HG03342 (cell line): ENCODE results near the gene SUDS3.
"Not testable (repeated sequence)": the region's sequence is repeated elsewhere in the genome, so short reads cannot be mapped to it uniquely, and the experiment has no call there.

Experiments
- ATAC-seq: cut with Tn5 transposase; IDR thresholded peaks from one replicate; pipeline ENCODE4 v1.9.1; 2021; ENCODE audit warnings: mild to moderate bottlenecking, moderate library complexity; ENCODE audit not compliant: unreplicated experiment

The SUDS3 gene

DNA sequence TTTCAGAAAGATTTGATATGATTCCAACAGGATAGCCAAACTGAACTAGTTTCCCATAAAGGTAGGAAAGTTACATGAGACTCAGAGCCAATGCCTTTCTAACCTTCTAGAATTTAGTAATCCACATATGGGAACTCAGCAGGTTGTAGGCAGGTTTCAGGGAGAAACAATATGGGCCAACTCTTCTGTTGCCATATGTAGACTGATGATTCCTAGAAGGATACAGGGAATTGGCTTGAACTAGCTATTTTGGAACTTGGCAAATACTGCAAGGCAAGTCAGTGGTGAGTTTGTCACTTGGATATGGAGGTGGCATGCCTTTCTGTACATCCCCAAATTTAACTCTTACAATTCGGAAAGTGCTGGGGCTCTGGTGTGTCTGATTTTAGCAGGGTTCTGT, 15.5 kb downstream of the SUDS3 start:
- ATAC-seq, result no peak

DNA sequence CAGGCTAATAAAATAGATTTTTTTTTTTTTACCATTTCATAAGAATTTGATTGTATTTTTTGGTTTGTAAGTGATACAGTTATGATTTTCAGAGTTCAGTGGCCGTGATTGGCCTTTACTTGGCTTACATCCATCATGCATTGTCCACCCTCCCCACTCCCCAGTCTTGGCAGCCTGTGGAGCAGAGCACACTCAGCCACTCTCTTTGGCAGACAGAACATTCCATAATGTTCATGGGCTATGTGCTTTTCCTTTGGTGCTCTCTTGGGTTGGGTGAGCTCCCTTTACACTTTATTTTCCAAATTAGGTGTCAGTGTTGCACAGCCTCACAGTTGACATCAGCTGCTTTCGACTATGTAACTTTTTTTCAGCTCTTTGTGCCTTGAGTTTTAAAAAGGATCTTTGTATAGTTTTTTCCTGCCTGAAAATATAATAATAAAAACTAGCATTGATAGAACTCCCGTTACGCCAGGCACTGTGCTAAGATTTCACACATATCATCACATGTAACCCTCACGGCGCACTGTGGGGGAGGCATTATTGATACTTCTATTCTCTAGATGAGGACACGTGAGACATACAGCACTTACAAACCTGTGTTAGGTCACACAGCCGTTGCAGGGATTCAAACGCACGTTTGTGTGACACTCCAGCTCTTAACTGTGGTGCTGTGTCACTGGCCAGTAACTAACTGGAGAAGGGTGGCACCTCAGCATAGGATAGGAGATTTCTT, 21.5 kb downstream of the SUDS3 start:
- ATAC-seq, result no peak

DNA sequence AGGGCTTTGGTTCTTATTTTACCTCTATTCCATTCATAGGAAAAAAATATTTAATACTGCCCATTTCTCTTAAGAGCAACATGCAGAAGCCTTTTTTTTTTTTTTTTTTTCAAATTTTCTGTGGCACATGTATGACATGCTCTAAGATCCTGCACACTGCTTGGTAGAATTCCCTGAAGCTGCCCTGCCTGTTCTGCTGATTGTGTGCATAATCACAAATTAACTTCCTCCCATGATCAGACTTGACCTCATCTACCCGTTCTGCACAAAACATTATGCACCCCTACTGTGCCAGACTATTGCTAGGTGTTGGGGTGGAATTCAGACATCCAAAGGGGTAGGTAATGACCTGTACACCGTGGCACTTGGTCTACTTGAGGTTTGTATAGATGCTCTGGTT, 22.2 kb downstream of the SUDS3 start:
- no peak for ATAC-seq

DNA sequence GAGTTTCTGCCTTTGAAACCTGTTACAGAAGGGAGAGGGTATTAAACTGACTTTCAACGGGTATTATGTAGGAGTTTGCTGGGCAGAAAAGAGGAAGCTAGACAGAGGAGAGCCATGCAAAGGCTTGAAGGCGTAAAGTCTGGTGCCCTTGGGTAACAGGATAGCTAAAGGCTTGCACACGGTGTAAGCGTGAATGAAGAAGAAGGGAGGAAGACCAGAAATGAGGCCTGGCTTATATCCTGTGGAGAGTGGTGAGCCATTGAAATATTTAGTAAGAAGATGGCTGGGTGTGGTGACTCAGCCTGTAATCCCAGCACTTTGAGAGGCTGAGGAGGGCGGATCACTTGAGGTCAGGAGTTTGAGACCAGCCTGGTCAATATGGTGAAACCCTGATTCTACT, 22.6 kb downstream of the SUDS3 start:
- ATAC-seq, result no peak

DNA sequence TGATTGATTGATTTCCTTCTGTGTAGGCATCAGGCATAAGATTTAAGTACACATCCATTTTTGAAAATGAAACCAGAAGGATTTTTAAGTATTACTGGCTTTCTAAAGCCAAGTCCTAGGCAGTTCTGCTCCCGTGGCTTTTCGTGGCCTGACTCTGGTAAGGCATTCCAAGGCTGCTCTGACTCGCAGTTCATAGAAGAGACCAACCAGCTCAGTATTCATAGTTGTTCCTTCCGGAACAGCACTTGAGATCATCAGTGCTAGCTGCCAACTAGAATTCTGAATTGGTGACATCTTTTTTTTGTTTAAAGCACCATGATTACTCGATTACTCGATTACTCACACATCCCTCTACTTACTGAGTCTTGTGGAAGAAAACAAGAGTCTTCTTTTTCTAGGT, 25.9 kb downstream of the SUDS3 start:
- no peak for ATAC-seq

DNA sequence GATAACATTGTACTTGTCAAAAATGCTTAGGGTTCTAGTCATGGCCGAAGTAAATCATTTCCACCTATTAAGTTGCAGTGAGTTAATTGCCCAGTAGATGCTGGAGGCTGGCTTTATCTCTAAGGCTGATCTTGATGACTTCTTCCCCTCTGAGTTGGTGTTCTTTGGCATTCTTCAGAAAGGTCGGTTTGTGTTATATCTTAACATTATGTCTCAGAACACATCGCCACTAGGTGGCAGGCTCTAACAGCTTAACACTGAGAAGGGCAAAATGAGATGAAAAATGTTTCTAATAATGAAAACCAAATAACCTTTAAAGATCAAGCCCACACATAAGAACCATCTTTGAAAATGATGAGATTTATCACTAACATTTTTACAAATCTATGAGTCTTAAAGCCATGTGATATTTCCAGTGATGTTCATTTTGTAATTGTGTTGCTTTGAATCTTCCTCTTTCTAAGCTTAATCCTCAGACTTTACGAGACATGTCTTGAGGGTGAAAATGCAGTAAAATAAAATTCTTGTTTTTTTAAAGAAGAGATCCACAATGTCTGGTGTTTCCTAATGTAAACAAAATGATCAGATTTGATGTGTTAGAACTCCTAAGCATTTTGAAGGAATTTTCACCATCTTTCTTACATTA, 28.6 kb downstream of the SUDS3 start:
- no peak for ATAC-seq

DNA sequence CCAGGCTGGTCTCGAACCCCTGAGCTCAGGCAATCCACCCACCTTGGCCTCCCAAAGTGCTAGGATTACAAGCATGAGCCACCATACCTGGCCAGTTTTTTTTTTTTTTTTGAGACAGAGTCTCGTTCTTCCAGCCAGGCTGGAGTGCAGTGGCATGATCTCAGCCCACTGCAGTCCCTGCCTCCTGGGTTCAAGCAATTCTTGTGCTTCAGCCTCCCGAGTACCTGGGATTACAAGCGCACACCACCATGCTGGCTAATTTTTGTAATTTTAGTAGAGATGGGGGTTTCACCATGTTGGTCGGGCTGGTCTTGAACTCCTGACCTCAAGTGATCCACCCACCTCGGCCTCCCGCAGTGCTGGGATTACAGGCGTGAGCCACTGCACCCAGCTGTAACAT, 31.9 kb downstream of the SUDS3 start:
- not testable (repeated sequence) for ATAC-seq

DNA sequence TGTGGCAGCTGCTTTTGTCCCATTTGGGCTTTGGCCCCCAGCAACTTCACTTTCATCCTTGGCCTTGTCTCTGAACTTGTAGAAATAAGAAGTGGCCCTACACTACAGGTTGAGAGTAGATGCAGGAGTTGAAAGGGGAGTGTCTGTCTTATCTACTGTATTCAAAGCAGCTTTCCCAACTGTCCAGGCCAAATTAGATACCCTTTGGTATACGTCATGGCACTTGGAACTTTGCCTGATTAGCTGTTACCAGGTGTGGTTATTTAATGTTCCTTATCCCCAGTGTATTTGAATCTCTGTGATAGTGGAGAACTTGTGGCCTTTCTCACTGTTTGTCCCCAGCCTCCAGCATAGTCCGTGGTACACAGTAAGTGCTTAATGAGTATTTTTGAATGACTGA, 33.5 kb downstream of the SUDS3 start:
- ATAC-seq, result no peak

DNA sequence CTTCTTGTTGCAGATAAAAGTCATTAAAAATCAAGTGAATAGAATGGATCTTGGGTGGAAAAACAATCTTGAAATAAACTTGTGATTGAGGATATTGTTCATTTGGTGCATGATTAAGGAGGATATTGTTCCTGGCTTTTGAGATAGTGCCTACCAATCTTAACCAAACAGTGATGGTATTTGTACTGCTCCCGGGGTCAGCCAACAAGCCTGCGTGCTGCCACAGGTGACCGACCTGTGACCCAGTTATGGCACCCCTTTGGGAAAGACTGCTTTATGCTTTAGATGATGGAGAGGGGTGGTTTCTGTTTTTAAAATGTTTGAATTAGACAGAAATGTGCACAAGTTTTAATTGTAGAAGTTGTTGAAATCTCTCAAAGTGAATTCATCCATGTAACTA, 41.6 kb downstream of the SUDS3 start:
- no peak for ATAC-seq

DNA sequence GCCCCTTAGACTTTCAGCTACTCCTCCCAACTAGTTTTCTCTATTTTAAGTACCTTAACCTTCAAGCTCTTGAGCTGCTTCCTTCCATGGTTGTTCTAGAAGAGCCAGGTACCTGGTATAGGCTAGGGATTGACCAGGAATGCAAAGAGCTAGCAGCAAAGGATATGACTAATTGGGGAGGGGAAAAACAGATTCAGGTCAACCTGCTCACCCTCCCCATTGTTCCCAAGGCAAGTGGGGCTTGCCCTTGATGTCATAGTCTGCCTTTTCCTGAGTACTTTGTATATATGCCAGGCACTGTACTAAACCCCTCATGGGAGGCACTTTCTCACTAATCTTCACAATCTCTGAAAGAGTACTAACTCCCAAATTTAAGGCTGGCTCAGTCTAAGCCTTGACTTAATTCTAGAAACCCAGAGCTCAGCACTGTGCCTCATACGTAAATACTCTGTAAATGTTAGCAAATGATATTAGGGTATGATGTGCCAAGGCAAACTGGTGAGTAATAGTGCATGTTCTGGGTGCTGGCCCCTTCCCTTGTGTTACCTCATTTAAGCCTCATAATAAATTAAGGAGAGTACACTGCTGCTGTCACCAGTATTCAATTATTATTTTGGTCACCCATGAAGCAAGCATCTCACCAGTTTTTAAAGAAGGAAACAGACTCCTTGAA, 42.2 kb downstream of the SUDS3 start:
- no peak for ATAC-seq

DNA sequence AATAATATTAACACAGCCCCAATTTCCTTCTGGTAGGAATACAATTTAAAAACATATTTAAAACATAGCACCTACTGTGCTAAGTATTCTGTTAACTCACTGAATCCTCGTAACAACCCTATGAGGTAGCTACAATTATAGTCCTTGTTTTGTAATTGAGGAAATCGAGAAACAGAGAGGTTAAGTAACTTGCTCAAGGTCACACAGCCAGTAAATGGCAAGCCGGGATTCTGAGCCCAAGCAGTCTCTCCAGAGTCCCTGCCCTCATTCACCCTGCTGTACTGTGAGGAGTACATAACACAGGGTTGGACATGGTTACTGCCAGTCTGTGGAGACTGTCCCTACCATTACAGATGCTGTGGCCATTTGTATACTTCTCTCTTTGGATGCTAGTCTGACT, 44.3 kb downstream of the SUDS3 start:
- no peak for ATAC-seq

DNA sequence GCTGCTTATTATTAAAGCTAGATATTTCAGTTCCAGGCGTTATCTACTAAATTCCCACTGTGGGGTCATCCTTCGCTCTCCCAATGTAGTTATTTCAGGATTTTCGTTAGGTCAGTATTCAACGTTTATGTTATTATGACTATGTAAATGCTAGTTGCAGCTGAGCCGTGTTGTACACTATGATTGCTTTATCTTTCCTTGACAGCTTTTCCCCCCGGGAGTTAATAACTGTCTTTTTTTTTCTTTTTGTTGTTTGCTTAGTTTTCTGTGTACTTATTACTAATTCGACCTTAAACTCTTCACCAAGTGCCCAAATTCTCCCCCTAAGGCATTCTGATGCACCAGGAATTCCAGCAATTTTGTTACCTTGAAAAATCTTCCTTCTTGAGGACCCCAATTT, 48.5 kb downstream of the SUDS3 start:
- no peak for ATAC-seq

DNA sequence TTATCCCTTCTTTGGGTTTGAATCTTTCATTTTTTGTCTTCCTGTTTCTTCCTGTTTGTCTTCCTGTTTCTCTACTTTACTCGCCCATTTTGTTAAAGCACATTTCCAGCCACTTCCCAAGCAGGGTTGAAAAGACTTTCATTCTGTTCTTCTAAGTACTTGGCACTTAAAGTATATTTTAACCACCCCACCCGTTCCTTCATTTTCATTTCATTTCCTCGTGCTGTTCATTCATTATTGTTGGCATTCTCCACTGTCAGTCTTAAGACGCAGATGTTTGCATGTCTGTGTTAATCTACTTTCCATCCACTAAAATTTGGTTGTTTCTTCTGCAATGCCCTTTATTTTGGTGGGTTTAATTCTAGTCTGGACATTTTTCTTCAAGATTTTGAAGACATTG, 49.0 kb downstream of the SUDS3 start:
- ATAC-seq, result no peak

DNA sequence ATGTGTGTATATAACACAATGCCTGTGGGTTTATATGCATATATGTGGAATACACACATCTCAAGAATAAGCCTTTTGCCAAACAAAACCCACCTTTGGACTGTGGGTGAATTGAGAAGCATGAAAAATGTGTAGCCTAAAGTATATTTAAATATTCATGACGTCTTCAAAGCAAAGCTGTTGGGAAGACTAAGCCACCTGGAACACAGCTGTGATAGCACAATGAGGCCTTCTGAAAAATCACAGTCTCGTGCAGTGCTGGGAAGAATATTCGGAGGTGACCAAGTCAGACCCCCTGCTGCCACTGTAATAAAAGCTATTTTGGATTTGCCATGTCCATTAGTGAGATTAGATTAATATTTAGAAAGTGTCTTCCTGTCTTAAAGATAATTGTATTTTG, 51.5 kb downstream of the SUDS3 start:
- no peak for ATAC-seq

DNA sequence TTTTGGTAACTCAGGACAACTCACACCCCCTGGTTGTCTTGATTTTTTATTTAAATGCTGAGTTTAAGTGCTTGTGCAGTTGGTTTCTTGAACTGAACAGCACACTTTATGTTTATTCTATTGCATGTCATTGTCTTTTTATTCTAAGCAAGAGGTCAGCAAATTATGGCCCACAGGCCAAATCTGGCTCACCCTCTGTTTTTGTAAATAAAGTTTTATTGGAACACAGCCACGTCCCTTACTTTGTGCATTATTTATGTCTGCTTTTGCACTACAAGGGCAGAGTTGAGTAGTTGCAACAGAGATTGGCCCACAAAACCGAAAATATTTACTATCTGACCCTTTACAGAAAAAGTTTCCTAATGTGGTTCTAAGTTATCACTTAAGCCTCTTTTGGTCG, 52.3 kb downstream of the SUDS3 start:
- ATAC-seq, result no peak

DNA sequence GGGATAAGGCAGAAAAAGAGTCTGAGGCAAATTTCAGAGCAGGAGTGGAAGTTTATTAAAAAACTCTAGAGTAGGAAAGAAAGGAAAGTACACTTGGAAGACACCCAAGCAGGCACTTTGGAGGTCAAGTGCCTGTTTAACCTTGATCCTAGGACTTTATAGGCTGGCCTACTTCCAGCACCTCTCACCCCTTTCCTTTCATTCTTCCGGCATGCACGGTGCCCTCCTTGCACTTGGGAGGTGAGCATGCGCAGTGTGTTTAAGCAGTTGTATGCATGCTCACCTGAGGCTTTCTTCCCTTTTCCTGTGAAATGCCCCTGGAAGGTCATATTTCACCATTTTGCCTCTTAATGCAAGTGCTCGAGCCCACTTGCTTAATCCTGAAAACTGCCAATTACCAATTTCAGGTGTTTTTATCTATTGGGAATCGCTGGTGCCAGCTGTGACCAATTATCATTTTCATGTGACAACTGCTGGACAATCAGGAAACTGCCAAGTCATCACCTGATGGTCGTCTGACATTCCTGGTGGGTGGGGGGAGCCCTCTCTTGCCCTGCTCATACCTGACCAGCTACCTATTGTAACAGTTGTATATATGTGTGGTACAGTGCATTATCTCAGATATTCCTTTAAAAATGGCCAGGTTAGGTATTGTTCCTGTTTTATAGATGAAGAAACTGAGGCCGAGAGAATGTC, 53.5 kb downstream of the SUDS3 start:
- no peak for ATAC-seq

DNA sequence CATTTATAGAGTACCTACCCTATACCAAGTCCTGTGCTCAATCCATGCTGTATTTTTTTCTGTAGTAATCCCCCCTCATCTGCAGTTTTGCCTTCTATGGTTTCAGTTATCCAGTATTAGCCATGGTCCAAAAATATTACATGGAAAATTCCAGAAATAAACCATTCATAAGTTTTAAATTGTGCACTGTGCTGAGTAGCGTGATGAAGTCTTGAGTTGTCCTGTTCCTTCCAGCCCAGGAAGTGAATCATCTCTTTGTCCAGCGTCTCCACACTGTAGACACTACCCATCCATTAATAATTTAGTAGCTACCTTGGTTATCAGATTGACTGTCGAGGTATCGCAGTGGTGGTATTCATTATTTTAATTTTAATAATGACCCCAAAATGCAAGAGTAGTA, 54.2 kb downstream of the SUDS3 start:
- ATAC-seq, result no peak

DNA sequence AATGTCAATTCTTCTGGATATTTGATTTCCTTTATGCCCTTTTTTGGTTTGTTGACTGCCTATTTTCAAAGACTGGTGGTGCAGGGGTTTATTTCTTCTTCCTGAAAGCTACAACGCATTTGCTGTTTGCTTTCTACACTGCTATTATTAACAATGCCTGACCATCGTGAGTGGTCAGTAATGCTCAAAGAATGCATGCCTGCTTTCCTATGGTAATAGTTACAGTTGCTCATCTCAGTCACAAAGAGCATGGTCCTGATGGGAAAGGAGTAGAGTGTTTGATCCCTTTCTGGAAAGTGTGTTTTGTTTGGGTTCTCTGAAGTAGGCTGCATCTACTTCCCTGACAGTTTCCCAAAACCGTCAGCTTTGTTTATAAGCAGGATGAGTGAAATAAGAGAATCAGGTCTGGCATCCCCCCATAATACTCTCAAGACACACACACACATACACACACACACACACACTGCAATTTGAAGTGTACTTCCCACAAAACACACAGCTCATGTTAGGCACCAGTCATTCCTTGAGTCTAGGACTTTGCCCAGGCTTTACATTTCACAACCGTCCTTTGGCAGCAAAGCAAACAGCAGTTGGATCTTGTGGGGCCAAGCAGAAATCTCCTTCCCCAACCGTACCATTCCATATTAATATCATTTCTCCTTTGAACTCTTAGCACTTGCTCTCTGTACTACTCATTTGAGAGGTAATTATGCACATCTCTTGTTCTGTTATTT, 56.6 kb downstream of the SUDS3 start:
- ATAC-seq, result no peak

DNA sequence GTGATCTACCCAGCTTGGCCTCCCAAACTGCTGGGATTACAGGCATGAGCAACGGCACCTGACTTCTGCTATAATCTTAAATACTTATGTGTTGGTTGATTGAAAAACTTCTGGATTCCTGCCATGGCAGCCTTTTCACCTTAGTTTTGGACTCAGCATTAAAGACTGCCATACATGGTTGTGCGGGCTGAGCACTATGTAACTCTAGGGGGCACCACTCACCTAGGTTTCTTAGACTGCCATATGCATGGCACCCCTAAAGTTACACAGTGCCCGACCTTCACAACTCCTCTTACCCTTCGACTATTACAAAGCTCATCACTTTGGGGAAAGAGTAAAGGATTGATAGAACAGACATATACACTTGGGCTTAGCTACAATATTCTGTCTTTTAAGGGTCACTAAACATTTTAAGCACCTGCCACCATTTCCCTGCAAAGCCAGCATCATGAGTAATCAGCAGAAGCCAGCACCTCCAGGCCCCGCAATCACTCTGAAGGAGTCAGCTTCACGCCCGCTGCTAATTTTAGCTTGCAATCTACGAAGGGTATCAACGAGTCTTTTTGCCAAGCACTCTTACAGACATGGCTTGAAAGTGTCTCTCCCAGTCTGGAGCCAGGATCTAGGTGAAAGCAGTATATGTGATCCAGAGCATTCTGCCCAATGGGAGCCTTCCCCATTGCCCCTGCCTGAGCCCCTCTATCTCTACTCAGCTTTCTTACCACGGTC, 59.8 kb downstream of the SUDS3 start:
- no peak for ATAC-seq

DNA sequence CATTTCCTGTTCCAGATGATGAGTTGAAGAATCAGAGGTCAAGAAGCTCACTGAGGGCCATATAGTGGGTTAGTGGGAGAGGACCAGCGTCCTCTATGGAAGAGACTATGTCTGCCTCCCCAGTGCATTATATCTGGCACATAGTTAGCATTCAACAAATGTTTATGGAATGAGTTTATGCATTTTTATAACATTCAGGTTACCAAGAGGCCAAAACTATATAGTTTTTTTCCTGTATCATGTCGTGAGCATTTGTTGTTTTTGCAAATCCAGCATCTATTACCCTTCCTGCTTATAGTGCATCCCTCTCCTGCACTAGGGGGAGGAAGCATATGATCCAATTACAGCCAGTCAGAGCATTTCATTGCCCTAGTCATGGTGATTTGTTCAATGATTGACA, 60.6 kb downstream of the SUDS3 start:
- no peak for ATAC-seq
